GM18505 (cell line): ENCODE results near the gene RCL1.
"Not testable (repeated sequence)": the region's sequence is repeated elsewhere in the genome, so short reads cannot be mapped to it uniquely, and the experiment has no call there.

Experiments used
- ATAC-seq: cut with Tn5 transposase; IDR thresholded peaks from one replicate; pipeline ENCODE4 v1.9.1; 2021; ENCODE audit not compliant: unreplicated experiment
- POLR2A ChIP-seq: IDR thresholded peaks from 4 replicates; pipeline ENCODE4 v1.6.1; 2011; ENCODE audit warnings: borderline replicate concordance; ENCODE audit not compliant: insufficient read depth, insufficient read length; ENCODE audit errors: extremely low read depth

The RCL1 gene

GRCh38 chr9:4792572-4793458 is at the start of gene RCL1:
Gene RCL1 (plus strand): TSS chr9:4792944. CDS start chr9:4793092, 148 bp downstream.
- peak; percentile 80 for TF ChIP-seq POLR2A
- ATAC-seq, result peak; percentile 97

GRCh38 chr9:4743131-4743875 is 49.4 kb upstream of the RCL1 start:
- no peak for ATAC-seq
- no peak for TF ChIP-seq POLR2A

- ATAC-seq, result no peak
- TF ChIP-seq POLR2A, result no peak
Measured at GRCh38 chr9:4746278-4747030, 46.3 kb upstream of the RCL1 start.

GRCh38 chr9:4748612-4749011 is 44.1 kb upstream of the RCL1 start:
- no peak for ATAC-seq
- no peak for TF ChIP-seq POLR2A

GRCh38 chr9:4750023-4750673 is 42.6 kb upstream of the RCL1 start:
- no peak for ATAC-seq
- no peak for TF ChIP-seq POLR2A

GRCh38 chr9:4754530-4754929 is 38.2 kb upstream of the RCL1 start:
- not testable (repeated sequence) for ATAC-seq

- ATAC-seq, result no peak
- no peak for TF ChIP-seq POLR2A
Measured at GRCh38 chr9:4755026-4755609, 37.6 kb upstream of the RCL1 start.

- TF ChIP-seq POLR2A, result no peak
- no peak for ATAC-seq
Measured at GRCh38 chr9:4756420-4756819, 36.3 kb upstream of the RCL1 start.

GRCh38 chr9:4760122-4760521 is 32.6 kb upstream of the RCL1 start:
- TF ChIP-seq POLR2A, result no peak

GRCh38 chr9:4762108-4762885 is 30.4 kb upstream of the RCL1 start:
- no peak for TF ChIP-seq POLR2A
- ATAC-seq, result peak; percentile 63

More at GRCh38 chr9:4760122-4760521, 32.6 kb upstream of the RCL1 start:
- ATAC-seq, result no peak

GRCh38 chr9:4762886-4763541 is 29.7 kb upstream of the RCL1 start:
- TF ChIP-seq POLR2A, result no peak
- ATAC-seq, result no peak
